ENCODE results near the gene REM1.

DNA sequence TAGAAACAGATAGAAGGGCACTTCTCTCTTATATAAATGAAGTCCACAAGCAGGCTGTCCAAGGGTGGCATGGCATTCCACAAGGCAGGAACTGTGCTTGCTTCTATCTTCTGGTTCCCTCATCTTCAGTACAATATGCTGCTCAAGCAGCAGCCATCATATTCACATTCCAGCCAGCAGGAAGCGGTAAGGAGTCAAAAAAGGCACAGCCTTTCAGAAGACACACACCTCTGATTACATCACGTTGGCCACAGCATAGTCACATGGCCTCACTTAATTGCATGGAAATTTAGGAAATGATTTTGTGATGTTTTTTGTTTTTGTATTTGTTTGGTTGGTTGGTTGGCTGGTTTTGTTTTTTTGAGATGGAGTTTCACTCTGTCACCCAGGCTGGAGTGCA is 19.0 kb downstream of the REM1 start:
- TF ChIP-seq, protein P1, sequence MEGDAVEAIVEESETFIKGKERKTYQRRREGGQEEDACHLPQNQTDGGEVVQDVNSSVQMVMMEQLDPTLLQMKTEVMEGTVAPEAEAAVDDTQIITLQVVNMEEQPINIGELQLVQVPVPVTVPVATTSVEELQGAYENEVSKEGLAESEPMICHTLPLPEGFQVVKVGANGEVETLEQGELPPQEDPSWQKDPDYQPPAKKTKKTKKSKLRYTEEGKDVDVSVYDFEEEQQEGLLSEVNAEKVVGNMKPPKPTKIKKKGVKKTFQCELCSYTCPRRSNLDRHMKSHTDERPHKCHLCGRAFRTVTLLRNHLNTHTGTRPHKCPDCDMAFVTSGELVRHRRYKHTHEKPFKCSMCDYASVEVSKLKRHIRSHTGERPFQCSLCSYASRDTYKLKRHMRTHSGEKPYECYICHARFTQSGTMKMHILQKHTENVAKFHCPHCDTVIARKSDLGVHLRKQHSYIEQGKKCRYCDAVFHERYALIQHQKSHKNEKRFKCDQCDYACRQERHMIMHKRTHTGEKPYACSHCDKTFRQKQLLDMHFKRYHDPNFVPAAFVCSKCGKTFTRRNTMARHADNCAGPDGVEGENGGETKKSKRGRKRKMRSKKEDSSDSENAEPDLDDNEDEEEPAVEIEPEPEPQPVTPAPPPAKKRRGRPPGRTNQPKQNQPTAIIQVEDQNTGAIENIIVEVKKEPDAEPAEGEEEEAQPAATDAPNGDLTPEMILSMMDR (IDR thresholded peaks at IDR 0.05; ENCODE audit: low read length) = peak; percentile 46
- no peak for TF ChIP-seq EZH2 (optimal IDR thresholded peaks at IDR 0.05; ENCODE audit: low read depth, low read length)

Measured in MM.1S (cell line).